NK-92 treated with Interleukin-12 subunit alpha and Interleukin-12 subunit beta, amount 100 ng/mL, for 24 hours (cell line): Measurements from ENCODE around the gene SSBP4.
A peak's percentile ranks its signal among the peaks of the same experiment; 100 is the strongest.
"Not testable (repeated sequence)": the region's sequence is repeated elsewhere in the genome, so short reads cannot be mapped to it uniquely, and the experiment has no call there.

Experiments used
- DNase-seq: peaks from one replicate; lab custom pipeline; 2025; lab: John Stamatoyannopoulos, UW

Gene SSBP4

GRCh38 chr19:18393836-18394235 is 25.4 kb upstream of the SSBP4 start:
- no peak for DNase-seq

- DNase-seq: no peak
Measured at GRCh38 chr19:18396471-18397241, 22.5 kb upstream of the SSBP4 start.

- DNase-seq: no peak
Measured at GRCh38 chr19:18397242-18398202, 21.7 kb upstream of the SSBP4 start, which contains the start of gene LRRC25. LRRC25 (minus strand) TSS chr19:18397622; CDS start chr19:18396963, 659 bp downstream.

GRCh38 chr19:18399008-18399407 is 20.2 kb upstream of the SSBP4 start:
- DNase-seq: no peak

DNA sequence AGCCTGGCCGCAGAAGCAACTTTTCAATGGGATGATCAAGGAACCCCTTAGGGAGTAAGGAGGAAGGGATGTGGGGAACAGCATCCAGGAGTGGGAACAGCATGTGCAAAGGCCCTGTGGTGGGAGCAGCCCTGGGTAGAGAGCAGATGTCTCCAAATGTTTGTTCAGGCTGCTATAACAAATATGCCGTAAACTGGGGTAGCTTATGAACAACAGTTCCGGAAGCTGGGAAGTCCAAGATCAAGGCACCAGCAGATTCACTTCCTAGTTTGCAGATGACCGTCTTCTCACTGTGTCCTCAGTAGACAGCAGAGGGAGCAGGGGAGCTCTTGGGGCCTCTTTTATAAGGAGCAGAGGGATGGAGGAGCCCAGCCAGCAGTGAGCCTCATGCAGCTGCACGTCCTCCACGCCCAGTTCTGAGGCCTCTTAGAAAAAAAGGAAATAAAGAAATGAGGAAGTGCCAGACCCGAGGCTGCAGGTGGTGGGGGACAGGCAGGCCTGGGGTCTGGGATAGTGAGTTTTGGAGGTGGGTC is 17.6 kb upstream of the SSBP4 start:
- DNase-seq: no peak

GRCh38 chr19:18402455-18403248 is 16.5 kb upstream of the SSBP4 start:
- DNase-seq: not testable (repeated sequence)

DNA sequence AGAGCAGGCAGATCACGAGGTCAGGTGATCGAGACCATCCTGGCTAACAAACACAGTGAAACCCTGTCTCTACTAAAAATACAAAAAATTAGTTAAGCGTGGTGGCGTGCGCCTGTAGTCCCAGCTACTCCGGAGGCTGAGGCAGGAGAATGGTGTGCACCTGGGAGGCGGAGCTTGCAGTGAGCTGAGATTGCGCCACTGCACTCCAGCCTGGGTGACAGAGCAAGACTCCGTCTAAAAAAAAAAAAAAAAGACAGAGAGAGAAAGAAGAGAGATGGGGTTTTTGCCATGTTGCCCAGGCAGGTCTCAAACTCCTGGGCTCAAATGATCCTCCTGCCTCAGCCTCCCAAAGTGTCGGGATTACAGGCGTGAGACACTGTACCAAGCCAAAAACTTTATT is 13.4 kb upstream of the SSBP4 start:
- DNase-seq: not testable (repeated sequence)

GRCh38 chr19:18406749-18407148 is 12.4 kb upstream of the SSBP4 start:
- DNase-seq: no peak

- DNase-seq: no peak
Measured at GRCh38 chr19:18408053-18408476, 11.1 kb upstream of the SSBP4 start.

DNA sequence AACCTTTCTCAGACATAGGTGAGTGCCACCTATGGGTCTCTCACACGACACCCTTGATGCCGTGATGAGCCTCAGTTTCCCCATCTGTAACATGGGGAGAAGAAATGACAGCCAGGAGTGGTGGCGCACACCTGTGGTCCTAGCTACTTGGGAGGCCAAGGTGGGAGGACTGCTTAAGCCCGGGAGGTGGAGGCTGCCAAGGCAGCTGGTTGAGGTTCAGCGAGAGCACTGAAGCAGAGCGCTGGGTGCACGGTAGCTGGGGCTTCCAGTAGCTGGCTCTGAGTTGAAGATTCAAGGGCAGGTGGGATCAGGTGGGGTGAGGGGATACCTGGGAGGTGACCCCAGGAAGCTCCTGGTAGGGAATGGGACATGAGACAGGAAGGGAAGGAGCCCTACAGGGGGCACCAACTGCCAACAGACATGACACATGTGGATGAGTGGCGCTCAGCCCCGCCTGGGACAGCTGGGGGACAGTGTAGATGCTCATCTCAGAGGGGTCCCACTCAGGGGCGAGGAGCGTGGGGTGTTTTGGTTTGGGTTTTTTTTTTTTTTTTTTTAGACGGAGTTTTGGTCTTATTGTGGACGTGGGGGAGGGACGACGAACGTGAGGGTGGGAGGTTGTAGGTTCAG is 6.5 kb upstream of the SSBP4 start:
- DNase-seq: no peak

GRCh38 chr19:18414504-18415177 is 4.6 kb upstream of the SSBP4 start:
- DNase-seq: peak; percentile 20

- DNase-seq: no peak
Measured at GRCh38 chr19:18415178-18415867, 3.9 kb upstream of the SSBP4 start.

GRCh38 chr19:18416778-18417249 is 2.4 kb upstream of the SSBP4 start:
- DNase-seq: no peak

- no peak for DNase-seq
Measured at GRCh38 chr19:18417250-18418028, 1.8 kb upstream of the SSBP4 start.

GRCh38 chr19:18418029-18418482 is 1.1 kb upstream of the SSBP4 start:
- DNase-seq: no peak

GRCh38 chr19:18418483-18419194 is 559 bp upstream of the SSBP4 start:
- DNase-seq: no peak

DNA sequence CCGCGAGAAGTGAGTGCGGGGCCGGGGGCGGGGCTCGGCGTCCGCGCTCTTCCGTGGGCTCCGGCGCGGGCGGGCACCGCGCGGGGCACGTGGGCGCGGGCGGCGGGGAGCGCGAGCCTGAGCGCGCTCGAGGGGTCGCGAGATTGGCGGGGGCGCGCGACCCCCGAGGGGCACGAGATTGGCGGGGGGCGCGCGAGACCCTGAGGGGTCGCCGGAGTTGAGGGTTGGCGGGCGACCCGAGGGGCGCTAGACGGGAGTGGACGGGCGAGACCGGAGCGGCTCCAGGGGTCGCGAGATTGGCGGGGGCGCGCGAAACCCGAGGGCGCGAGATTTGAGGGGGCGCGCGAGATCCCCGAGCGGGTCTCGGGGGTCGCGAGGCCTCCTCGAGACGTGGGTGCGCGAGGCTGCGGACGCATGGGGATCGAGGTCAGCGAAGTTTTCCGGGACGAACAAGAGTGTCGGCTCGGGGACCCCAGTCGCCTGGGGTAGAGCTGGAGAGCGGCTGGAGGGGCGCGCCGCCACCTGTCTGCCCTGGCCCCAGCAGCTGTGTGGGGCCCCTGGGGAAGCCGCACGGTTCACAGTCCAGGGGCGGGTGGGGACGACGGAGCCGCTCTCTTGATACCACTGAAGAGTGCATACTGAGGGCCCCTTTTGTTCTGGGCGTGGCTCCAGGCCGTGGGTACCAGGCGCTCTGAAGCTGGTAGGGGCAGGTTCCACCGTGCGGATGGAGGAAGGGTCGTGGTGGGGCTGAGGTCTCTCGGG is 682 bp downstream of the SSBP4 start:
- DNase-seq: peak; percentile 43

DNA sequence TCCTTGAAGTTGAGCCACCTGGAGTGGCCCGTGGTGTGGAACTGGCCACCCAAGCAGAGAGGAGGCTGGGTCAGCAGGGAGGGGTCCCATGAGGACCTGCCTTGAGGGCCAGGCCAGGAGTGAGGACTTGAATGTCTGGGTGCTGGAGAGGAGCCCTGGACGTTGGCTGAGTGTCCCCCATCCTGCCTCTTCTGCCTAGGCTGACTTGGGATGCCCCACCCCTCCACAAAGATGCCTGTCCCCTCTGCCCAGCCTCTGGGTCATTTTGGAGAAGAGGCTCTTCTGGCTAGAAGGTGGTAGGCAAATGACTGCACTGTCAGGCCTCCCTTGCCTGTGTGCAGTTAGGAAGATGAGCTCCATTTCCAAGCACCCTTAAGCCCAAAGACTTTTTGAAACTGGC is 1.7 kb downstream of the SSBP4 start:
- DNase-seq: no peak
